ENCODE measurements around the gene MCHR1.

GRCh38 chr22:40708177-40708576 lies 28.9 kb downstream of the MCHR1 start:
- TF ChIP-seq, protein P1, sequence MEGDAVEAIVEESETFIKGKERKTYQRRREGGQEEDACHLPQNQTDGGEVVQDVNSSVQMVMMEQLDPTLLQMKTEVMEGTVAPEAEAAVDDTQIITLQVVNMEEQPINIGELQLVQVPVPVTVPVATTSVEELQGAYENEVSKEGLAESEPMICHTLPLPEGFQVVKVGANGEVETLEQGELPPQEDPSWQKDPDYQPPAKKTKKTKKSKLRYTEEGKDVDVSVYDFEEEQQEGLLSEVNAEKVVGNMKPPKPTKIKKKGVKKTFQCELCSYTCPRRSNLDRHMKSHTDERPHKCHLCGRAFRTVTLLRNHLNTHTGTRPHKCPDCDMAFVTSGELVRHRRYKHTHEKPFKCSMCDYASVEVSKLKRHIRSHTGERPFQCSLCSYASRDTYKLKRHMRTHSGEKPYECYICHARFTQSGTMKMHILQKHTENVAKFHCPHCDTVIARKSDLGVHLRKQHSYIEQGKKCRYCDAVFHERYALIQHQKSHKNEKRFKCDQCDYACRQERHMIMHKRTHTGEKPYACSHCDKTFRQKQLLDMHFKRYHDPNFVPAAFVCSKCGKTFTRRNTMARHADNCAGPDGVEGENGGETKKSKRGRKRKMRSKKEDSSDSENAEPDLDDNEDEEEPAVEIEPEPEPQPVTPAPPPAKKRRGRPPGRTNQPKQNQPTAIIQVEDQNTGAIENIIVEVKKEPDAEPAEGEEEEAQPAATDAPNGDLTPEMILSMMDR (IDR thresholded peaks at IDR 0.05) = no peak
- TF ChIP-seq POLR2AphosphoS5 (IDR thresholded peaks at IDR 0.05) = no peak
- TF ChIP-seq EP300 (IDR thresholded peaks at IDR 0.05) = no peak
